Testis (tissue), 2 donors: ENCODE data around the gene PHACTR3.

Experiments
- CTCF ChIP-seq, 3 experiments: fragments of 450-650 bp in 2 of 3; fragments of 200-600 bp in 1 of 3; sonication (generic) in 1 of 3; IDR thresholded peaks; one replicate each; pipeline ENCODE4 v1.5.1; 2016 to 2019; ENCODE audit warnings: antibody characterized with exemption in 3 of 3, mild to moderate bottlenecking in 2 of 3, moderate library complexity in 1 of 3
- POLR2A ChIP-seq: fragments of 450-650 bp; IDR thresholded peaks from one replicate; pipeline ENCODE4 v1.6.1; 2017; ENCODE audit warnings: antibody characterized with exemption, mild to moderate bottlenecking, moderate library complexity

- no peak for TF ChIP-seq CTCF (IDR thresholded peaks at IDR 0.05)
- no peak for TF ChIP-seq POLR2A
Observed at GRCh38 chr20:59813948-59814839, 209.9 kb downstream of the PHACTR3 start.
